Ishikawa (cell line): ENCODE measurements around the gene KRTAP10-7.

Source experiments
- CEBPB ChIP-seq: IDR thresholded peaks from 2 replicates; pipeline ENCODE4 v1.6.1; 2012
- CREB1 ChIP-seq: IDR thresholded peaks from 2 replicates; pipeline ENCODE4 v1.6.1; 2012; ENCODE audit warnings: low read depth
- EP300 ChIP-seq: IDR thresholded peaks from 2 replicates; pipeline ENCODE4 v1.6.1; 2012; ENCODE audit warnings: borderline replicate concordance
- YY1 ChIP-seq: IDR thresholded peaks from 2 replicates; pipeline ENCODE4 v1.6.1; 2012; ENCODE audit warnings: low read depth
- ZBTB7A ChIP-seq: IDR thresholded peaks from 2 replicates; pipeline ENCODE4 v1.6.1; 2012; ENCODE audit warnings: low read depth

- no peak for TF ChIP-seq CEBPB
- TF ChIP-seq ZBTB7A = no peak
- no peak for TF ChIP-seq EP300
- TF ChIP-seq CREB1 = no peak
- TF ChIP-seq YY1 = no peak
Observed at GRCh38 chr21:44650265-44650972, 50.0 kb downstream of the KRTAP10-7 start.
